Measurements from ENCODE around the gene NTF3. TPM values are rescaled to one million over a fixed set of nuclear protein-coding genes. Genes with fewer than 3 reads are reported as not detected.

The NTF3 gene
- total and polyA plus RNA-seq, 5 experiments from 2014 or later = not detected

DNA sequence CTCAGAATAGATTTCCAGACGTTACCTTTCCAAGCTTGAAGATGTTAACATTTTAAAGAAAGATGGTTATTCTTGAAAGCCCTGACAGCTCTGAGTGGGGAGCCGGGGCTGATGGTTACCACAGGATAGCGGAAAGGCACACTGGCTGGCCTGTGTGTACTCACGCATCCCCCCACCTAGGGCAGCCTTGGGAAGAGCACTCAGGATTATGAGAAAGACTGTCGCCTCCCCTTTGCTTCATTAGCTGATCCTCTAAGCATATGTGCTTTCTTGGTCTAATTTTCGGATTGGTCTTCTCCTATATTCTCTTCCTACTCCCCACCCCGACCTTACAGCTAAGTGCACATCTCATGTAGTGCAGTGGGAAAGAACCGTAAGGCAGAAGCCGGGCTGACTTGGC is 20.7 kb downstream of the NTF3 start:
- Mint-ChIP-seq H3K4me1 (peaks cover 7 to 10% (median 8%) of the 10 kb centered on the region in 4 donors), H3K27ac (no peak overlapping the region), H3K36me3 (no peaks in the 10 kb centered on the region), H3K9me3 (peaks cover 0 to 4% (median 0%) of the 10 kb centered on the region in 9 donors), H3K27me3 (peaks cover 10 to 15% (median 12%) of the 10 kb centered on the region in 5 donors), H3K4me3 (no peak overlapping the region)
- no peak for ATAC-seq
- DNase-seq = no peak
- POLR2A ChIA-PET = no interaction called here

DNA sequence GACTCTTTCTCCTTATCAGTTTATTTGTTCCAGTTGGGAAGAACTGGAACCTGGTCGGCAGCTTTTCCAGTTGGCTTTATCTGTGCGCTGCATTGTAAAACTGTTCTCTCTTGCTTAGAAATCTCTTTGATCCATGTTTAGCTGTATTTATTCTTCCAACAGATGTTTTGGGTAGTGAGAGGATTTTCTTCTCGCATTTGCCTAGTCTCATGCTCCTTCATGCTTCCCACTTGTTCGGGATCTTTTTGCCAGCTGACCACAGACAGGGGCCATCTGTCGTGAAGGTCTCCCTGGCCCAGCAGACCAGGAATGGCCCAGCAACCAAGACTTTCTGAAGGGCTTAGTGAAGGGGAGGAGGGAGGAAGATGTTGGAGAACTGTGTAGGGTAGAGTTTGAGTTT is 21.6 kb downstream of the NTF3 start:
- DNase-seq = no peak
- H3K4me1 Mint-ChIP-seq = peaks cover 7 to 12% (median 8%) of the 10 kb centered on the region in 4 donors
- no peak for ATAC-seq
- H3K36me3 Mint-ChIP-seq = no peaks in the 10 kb centered on the region
- POLR2A ChIA-PET = no interaction called here
- peaks cover 8 to 15% (median 12%) of the 10 kb centered on the region in 5 donors for H3K27me3 Mint-ChIP-seq
- H3K4me3 Mint-ChIP-seq = no peak overlapping the region
- H3K27ac Mint-ChIP-seq = no peak overlapping the region
- H3K9me3 Mint-ChIP-seq = peaks cover 0 to 4% (median 0%) of the 10 kb centered on the region in 9 donors

DNA sequence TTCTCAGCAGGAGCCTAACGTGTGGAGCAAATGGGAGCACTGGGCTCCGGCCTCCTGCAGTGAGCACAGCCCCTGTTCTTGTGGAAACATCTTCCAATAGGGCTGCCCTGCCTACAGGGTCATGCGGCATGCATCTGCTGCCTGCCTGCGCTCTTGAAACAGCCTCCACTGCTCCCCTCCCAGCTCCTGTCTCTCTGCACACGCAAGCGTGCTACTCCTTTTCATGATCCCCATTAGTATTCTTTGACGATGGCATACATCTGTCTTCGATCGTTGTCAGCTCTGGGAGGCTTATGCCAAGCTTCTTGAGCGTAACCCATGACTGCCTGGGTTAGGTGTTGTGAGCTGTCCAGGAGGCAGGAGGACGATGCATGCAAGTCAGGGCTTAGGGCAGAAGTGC is 23.1 kb downstream of the NTF3 start:
- POLR2A ChIA-PET = no interaction called here
- Mint-ChIP-seq H3K4me1 (peaks cover 7 to 12% (median 8%) of the 10 kb centered on the region in 4 donors), H3K9me3 (peaks cover 0 to 2% (median 0%) of the 10 kb centered on the region in 9 donors), H3K4me3 (no peak overlapping the region), H3K36me3 (no peaks in the 10 kb centered on the region), H3K27me3 (peaks cover 10 to 23% (median 12%) of the 10 kb centered on the region in 5 donors), H3K27ac (no peak overlapping the region)
- no peak for DNase-seq
- ATAC-seq = no peak

DNA sequence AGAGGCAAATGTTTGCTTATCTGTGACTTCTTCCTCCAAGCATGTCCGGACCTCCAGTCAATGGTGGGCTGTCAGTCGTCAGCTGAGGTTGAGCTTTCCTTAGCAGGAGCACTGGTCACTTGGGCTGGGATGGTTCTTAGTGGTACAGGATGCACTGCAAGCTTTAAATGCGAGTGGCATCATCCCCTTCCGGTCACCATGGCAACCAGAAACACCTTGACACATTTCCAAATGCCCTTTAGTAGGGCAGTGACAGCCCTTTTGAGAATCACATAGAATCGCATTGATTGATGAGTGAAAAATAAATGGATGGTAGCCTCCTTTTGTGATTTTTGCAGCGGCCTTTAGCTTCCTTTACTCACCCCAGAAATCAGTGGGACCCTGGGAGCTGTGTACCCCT is 24.1 kb downstream of the NTF3 start:
- H3K27me3 Mint-ChIP-seq = peaks cover 9 to 30% (median 15%) of the 10 kb centered on the region in 5 donors
- no peak overlapping the region for H3K27ac Mint-ChIP-seq
- H3K36me3 Mint-ChIP-seq = no peaks in the 10 kb centered on the region
- POLR2A ChIA-PET = no interaction called here
- peaks cover 7 to 12% (median 8%) of the 10 kb centered on the region in 4 donors for H3K4me1 Mint-ChIP-seq
- ATAC-seq (no peak), DNase-seq (no peak)
- H3K9me3 Mint-ChIP-seq = peaks cover 0 to 2% (median 0%) of the 10 kb centered on the region in 9 donors
- no peak overlapping the region for H3K4me3 Mint-ChIP-seq

DNA sequence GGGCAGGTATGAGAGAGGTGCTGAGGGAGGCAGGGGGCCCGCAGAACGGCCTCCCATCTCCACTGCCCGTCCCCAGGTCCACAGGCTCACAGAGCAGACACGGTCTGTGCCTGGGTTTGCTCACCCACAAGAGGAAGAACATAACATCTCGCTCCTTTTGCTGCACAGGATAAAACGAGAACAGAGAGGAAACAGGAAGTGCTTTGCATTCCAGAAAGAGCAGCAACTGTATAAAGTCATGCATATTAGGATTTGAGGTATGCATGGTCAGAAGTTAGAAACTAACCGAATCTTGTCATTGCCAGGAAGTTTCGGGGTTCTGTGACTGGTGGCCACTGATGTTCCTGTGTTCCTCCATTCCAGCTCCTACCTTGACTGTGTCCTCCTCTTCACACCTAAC is 25.0 kb downstream of the NTF3 start:
- POLR2A ChIA-PET = no interaction called here
- no peak for DNase-seq
- Mint-ChIP-seq H3K9me3 (peaks cover 0 to 2% (median 0%) of the 10 kb centered on the region in 9 donors), H3K4me1 (peaks cover 7 to 12% (median 8%) of the 10 kb centered on the region in 4 donors), H3K4me3 (no peak overlapping the region), H3K36me3 (no peaks in the 10 kb centered on the region), H3K27me3 (peaks cover 7 to 30% (median 14%) of the 10 kb centered on the region in 5 donors), H3K27ac (peak overlapping the region in 2 of 10 donors; percentile 63 to 73)
- ATAC-seq = no peak

DNA sequence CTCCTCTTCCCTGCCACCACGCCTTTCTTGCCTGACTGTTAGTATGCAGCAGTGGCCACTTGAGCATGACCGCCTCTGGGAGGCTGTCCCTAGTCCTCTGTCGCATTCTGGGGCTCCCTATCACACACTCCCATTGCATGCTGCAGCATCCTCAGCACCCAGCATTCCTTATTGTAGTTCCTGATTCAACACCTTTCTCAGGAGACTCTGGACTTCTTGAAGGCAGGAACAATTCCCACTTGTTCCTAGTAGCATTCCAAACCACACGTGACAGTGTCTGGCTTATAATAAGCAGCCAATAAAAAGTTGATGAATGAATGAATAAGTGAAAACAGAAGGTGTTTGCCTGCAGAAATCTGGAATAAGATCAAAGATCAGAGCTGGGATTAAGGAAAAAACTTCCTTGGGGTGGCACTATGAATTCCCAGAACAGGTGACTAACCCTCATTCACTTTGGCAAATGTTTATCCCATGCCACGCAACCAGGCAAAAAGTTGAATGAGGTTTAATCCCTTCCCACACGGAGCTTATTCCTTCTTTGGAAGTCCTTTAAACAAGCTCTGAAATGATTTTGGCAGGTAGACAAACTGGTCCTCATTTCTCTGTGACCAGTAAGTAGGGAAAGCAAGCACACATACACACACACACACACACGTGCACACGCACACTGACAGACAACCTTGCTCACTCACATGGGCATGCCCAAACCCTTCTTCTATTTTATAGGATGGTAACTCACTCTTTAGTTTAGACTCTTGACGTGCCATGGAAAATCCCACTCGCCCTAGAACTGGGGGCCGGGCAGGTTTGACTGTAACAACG is 26.5 kb downstream of the NTF3 start:
- H3K27me3 Mint-ChIP-seq = peaks cover 3 to 26% (median 7%) of the 10 kb centered on the region in 5 donors
- H3K27ac Mint-ChIP-seq = no peak overlapping the region
- no peak for DNase-seq
- H3K4me3 Mint-ChIP-seq = no peak overlapping the region
- H3K4me1 Mint-ChIP-seq = peaks cover 7 to 12% (median 8%) of the 10 kb centered on the region in 4 donors
- H3K9me3 Mint-ChIP-seq = peaks cover 0 to 2% (median 0%) of the 10 kb centered on the region in 9 donors
- POLR2A ChIA-PET = no interaction called here
- no peaks in the 10 kb centered on the region for H3K36me3 Mint-ChIP-seq
- no peak for ATAC-seq

DNA sequence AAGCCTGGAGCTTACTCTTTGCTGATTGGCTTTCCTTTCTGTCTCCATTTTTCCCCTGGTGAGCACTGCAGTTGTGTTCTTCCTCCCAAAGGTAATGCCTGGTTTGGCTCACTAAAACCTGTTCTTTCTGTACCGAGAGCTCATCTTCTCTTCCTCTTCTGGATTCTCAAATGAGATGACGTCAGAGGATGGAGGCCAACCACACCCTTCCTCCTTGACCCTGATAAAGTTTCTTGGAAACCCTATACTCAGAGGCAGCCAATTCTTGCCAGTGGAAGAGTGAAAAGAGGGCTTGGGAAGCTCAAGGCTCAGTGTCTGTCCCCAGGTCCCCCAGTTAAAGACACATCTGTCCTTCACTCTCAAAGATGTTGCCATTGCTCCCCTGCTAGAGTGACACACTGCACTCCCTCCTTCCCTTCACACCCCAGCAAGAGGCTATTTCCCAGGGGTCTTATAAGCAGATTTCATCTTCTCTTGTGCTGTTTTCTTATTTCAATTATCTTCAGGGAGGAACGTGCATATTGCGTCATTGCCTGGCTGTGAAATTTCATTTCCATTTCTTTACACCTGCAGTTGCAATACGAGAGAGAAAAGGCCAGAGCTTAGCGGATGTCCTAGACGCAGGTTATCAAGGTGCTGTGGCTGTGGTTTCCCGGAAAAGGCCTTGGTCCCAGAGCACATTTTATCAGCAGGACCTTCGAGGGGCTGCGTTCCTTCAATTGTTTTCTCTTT is 27.3 kb downstream of the NTF3 start:
- DNase-seq (no peak), ATAC-seq (no peak)
- Mint-ChIP-seq H3K4me1 (peaks cover 7 to 12% (median 8%) of the 10 kb centered on the region in 4 donors), H3K27ac (no peak overlapping the region), H3K9me3 (peaks cover 0 to 2% (median 0%) of the 10 kb centered on the region in 9 donors), H3K27me3 (peaks cover 1 to 19% (median 6%) of the 10 kb centered on the region in 5 donors), H3K36me3 (no peaks in the 10 kb centered on the region), H3K4me3 (no peak overlapping the region)
- POLR2A ChIA-PET = no interaction called here

DNA sequence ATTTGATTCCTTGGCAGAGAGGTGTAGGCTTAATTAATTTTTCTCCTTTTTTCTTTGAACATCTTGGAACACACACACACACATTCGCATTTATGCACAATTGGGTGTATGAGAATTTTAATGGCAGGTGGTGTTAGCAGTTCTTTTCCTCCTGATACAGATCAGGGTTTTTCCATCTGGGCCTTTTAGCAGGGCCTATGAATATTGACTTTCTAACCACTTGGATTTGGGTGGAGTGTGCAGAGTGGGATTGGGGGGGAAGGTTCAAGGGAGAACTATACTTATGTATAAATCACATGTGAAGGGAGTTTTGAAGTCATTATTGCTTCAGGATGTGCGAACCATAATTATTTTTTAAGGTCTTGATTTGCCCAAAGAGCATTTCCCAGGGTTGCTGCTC is 28.9 kb downstream of the NTF3 start:
- POLR2A ChIA-PET = no interaction called here
- ATAC-seq = no peak

DNA sequence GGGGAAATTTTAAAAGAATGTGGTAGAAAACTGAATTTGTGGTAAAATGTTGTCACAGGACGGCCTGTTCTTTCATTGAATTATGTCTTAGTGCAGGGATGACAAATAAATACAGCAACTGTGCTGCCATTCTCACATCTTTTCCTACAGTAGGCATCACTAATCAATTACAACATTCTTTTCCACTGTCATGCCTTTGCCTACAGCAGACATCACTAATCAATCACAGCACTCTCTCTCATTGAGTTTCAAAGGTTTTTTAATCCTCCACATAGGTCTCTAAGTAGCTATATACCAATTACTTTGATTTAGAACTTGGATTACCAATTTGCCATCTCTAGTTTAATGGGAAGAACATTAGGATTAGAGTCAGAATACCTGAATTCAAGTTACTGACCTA is 30.1 kb downstream of the NTF3 start:
- no peak for DNase-seq
- no peak for ATAC-seq
- Mint-ChIP-seq H3K4me1 (peaks cover 3 to 8% (median 6%) of the 10 kb centered on the region in 4 donors), H3K36me3 (no peaks in the 10 kb centered on the region), H3K27ac (no peak overlapping the region), H3K27me3 (peaks cover 0 to 15% (median 4%) of the 10 kb centered on the region in 5 donors), H3K4me3 (no peak overlapping the region), H3K9me3 (peaks cover 0 to 2% (median 0%) of the 10 kb centered on the region in 9 donors)
- POLR2A ChIA-PET = no interaction called here

More for the DNA sequence above, 28.9 kb downstream of the NTF3 start:
- DNase-seq = no peak
- peaks cover 0 to 15% (median 4%) of the 10 kb centered on the region in 5 donors for H3K27me3 Mint-ChIP-seq
- H3K4me1 Mint-ChIP-seq = peaks cover 7 to 12% (median 8%) of the 10 kb centered on the region in 4 donors
- H3K36me3 Mint-ChIP-seq = no peaks in the 10 kb centered on the region
- no peak overlapping the region for H3K4me3 Mint-ChIP-seq
- peaks cover 0 to 2% (median 0%) of the 10 kb centered on the region in 9 donors for H3K9me3 Mint-ChIP-seq
- no peak overlapping the region for H3K27ac Mint-ChIP-seq

DNA sequence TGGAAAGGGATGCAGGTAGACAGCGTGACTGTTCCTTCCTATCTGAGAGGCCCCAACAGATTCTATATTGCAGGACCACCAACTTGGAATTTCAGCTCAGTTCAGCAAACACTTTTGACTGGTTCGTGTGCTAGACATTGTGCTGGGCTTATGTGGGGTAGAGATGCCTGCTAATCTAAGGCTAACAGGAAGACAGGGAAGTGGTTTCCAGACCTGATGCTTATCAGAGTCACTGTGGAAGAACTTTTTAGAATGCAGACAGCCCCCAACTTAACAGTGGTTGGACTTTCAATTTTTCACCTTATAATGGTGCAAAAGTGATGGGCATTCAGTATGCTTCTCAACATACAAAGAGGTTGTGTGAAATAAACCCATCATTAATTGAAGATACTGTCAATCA is 32.2 kb downstream of the NTF3 start:
- no peak overlapping the region for H3K27ac Mint-ChIP-seq
- DNase-seq = no peak
- ATAC-seq = no peak
- POLR2A ChIA-PET = no interaction called here
- H3K4me1 Mint-ChIP-seq = no peaks in the 10 kb centered on the region
- no peaks in the 10 kb centered on the region for H3K9me3 Mint-ChIP-seq
- peaks cover 6 to 29% (median 9%) of the 10 kb centered on the region in 5 donors for H3K27me3 Mint-ChIP-seq
- no peaks in the 10 kb centered on the region for H3K36me3 Mint-ChIP-seq
- H3K4me3 Mint-ChIP-seq = no peak overlapping the region

DNA sequence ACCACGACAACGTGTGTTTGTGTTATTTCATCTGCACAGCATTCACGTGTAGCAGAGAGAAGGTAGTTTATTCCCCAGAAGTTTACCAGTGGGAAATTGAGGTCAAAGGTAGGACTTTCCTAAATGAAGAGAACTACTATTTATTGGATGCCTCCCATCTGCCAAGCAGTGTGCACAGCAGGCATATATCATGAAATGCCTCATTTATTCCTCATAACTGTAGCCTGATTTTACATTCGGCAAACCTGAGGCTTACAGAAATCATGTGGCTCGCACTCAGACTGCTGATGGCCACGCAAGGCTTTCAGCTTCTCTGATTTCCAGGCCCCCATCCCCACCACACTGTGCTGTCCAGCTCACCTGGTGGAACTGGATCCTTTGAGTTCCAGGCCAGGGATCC is 33.5 kb downstream of the NTF3 start:
- Mint-ChIP-seq H3K4me3 (no peak overlapping the region), H3K36me3 (no peaks in the 10 kb centered on the region), H3K27ac (no peak overlapping the region), H3K27me3 (peaks cover 6 to 25% (median 10%) of the 10 kb centered on the region in 5 donors), H3K9me3 (no peaks in the 10 kb centered on the region), H3K4me1 (no peaks in the 10 kb centered on the region)
- DNase-seq (no peak), ATAC-seq (no peak)
- POLR2A ChIA-PET = no interaction called here

DNA sequence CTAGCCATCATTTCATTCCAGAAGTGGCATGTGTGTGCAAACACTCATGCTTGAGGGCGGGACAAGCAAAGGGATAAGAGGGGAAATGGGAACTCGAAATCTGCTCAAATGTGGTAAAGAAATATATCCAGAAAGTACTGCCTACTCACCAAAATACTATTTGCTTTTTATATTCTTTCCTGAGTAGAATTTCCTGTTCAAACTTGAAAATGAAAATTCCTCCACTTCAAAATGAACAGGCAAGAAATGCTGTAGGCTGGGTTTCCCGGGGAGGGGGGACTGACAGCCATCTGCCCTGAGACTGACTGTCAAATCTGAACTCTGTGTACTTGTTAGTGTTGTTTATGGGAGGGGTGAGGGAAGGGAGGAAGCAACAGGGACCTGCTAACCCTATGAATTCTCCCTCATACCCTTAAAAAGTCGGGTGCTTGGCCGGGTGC is 34.6 kb downstream of the NTF3 start:
- Mint-ChIP-seq H3K27ac (no peak overlapping the region), H3K27me3 (peaks cover 7 to 22% (median 12%) of the 10 kb centered on the region in 5 donors), H3K4me1 (no peaks in the 10 kb centered on the region), H3K36me3 (no peaks in the 10 kb centered on the region), H3K4me3 (no peak overlapping the region), H3K9me3 (no peaks in the 10 kb centered on the region)
- no peak for ATAC-seq
- DNase-seq = no peak
- POLR2A ChIA-PET = no interaction called here

DNA sequence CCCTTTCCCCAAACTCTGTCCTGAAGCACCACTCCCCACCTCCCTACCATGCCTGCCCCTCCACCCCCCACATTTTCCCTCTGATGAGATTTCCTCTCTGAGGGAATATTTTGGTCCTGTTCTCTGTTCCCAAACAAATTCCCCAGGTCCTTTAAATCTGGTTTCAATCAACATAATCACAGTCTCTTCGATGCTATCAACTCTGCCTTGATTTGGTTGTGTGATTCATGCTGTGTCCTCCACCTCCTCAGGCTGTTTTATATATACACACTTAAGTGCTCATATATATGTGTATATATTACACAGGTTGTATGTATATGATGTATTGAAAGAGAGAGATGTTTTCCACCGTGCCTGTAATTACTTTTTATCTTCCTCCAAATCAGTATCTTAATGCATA is 36.0 kb downstream of the NTF3 start:
- H3K36me3 Mint-ChIP-seq = no peaks in the 10 kb centered on the region
- no peaks in the 10 kb centered on the region for H3K9me3 Mint-ChIP-seq
- no peak overlapping the region for H3K27ac Mint-ChIP-seq
- H3K27me3 Mint-ChIP-seq = peaks cover 8 to 22% (median 18%) of the 10 kb centered on the region in 5 donors
- POLR2A ChIA-PET = no interaction called here
- H3K4me3 Mint-ChIP-seq = no peak overlapping the region
- H3K4me1 Mint-ChIP-seq = no peaks in the 10 kb centered on the region
- no peak for DNase-seq
- no peak for ATAC-seq
